Neural cell (in vitro differentiated cells): ENCODE results near the gene ZWILCH.

Experiments
- EP300 ChIP-seq: fragments of 450-650 bp; conservative IDR thresholded peaks from 2 replicates; pipeline ENCODE4 v1.6.1; 2014; ENCODE audit warnings: antibody characterized with exemption, mild to moderate bottlenecking, moderate library complexity; ENCODE audit not compliant: poor library complexity, severe bottlenecking
- EZH2 ChIP-seq: fragments of 200-600, 300-800 bp; shearing (Covaris generic), sonication (generic); IDR thresholded peaks from 2 replicates; pipeline ENCODE4 v1.6.1; 2014; ENCODE audit warnings: antibody characterized with exemption, low read length, borderline replicate concordance, mild to moderate bottlenecking; ENCODE audit not compliant: insufficient read depth, poor library complexity, severe bottlenecking
- MXI1 ChIP-seq: fragments of 450-650 bp; conservative IDR thresholded peaks from 2 replicates; pipeline ENCODE4 v1.6.1; 2014; ENCODE audit warnings: antibody characterized with exemption, mild to moderate bottlenecking; ENCODE audit not compliant: poor library complexity, severe bottlenecking
- POLR2AphosphoS5 ChIP-seq: IDR thresholded peaks from 2 replicates; pipeline ENCODE4 v1.6.1; 2012
- RAD21 ChIP-seq: fragments of 450-650 bp; conservative IDR thresholded peaks from 2 replicates; pipeline ENCODE4 v1.6.1; 2014; ENCODE audit warnings: antibody characterized with exemption, mild to moderate bottlenecking, moderate library complexity
- REST ChIP-seq: IDR thresholded peaks from 2 replicates; pipeline ENCODE4 v1.6.1; 2012; ENCODE audit warnings: borderline replicate concordance
- TAF1 ChIP-seq: IDR thresholded peaks from 2 replicates; pipeline ENCODE4 v1.6.1; 2012; ENCODE audit warnings: low read depth
- TF ChIP-seq, protein P1 (sequence below): fragments of 450-650 bp; IDR thresholded peaks from 2 replicates; pipeline ENCODE4 v1.5.1; 2014; ENCODE audit warnings: antibody characterized with exemption, mild to moderate bottlenecking, moderate library complexity; ENCODE audit not compliant: poor library complexity, severe bottlenecking

GRCh38 chr15:66523926-66524325 is 18.8 kb downstream of the ZWILCH start:
- TF ChIP-seq, protein P1, sequence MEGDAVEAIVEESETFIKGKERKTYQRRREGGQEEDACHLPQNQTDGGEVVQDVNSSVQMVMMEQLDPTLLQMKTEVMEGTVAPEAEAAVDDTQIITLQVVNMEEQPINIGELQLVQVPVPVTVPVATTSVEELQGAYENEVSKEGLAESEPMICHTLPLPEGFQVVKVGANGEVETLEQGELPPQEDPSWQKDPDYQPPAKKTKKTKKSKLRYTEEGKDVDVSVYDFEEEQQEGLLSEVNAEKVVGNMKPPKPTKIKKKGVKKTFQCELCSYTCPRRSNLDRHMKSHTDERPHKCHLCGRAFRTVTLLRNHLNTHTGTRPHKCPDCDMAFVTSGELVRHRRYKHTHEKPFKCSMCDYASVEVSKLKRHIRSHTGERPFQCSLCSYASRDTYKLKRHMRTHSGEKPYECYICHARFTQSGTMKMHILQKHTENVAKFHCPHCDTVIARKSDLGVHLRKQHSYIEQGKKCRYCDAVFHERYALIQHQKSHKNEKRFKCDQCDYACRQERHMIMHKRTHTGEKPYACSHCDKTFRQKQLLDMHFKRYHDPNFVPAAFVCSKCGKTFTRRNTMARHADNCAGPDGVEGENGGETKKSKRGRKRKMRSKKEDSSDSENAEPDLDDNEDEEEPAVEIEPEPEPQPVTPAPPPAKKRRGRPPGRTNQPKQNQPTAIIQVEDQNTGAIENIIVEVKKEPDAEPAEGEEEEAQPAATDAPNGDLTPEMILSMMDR, result no peak
- TF ChIP-seq EP300 (no peak), REST (no peak), EZH2 (no peak), TAF1 (no peak), POLR2AphosphoS5 (no peak), MXI1 (no peak), RAD21 (no peak)
